Fibroblast of lung (primary cell): Measurements from ENCODE around the gene ABL1. TPM values are rescaled to one million over a fixed set of nuclear protein-coding genes. Genes with fewer than 3 reads are reported as not detected.

Source experiments
- DNase-seq, 2 donors: peaks; one replicate each; pipeline versions ENCODE4 v3.0.0 to v3.0.0-alpha.2; 2010; ENCODE audit warnings: low read depth in 2 of 2
- H2AFZ ChIP-seq: 2 replicates; pipeline ENCODE4 v1.5.1; 2012; ENCODE audit warnings: low read length, control low read depth, inconsistent platforms
- H3K27ac ChIP-seq: 2 replicates; pipeline ENCODE4 v1.5.1; 2011; ENCODE audit warnings: low read length, control low read depth; ENCODE audit not compliant: insufficient read depth
- H3K27me3 ChIP-seq: 2 replicates; pipeline ENCODE4 v1.5.1; 2011; ENCODE audit warnings: mild to moderate bottlenecking, low read length; ENCODE audit not compliant: control insufficient read depth, insufficient read depth
- H3K36me3 ChIP-seq: 2 replicates; pipeline ENCODE4 v1.5.1; 2011; ENCODE audit warnings: low read length; ENCODE audit not compliant: control insufficient read depth, insufficient read depth
- H3K4me1 ChIP-seq: 2 replicates; pipeline ENCODE4 v1.5.1; 2011; ENCODE audit warnings: low read length; ENCODE audit not compliant: control insufficient read depth, insufficient read depth; ENCODE audit errors: extremely low read depth
- H3K4me2 ChIP-seq: 2 replicates; pipeline ENCODE4 v1.5.1; 2011; ENCODE audit warnings: low read length, control low read depth; ENCODE audit not compliant: insufficient read depth; ENCODE audit errors: extremely low read depth
- H3K4me3 ChIP-seq, 4 experiments: fragments of 200-600 bp in 1 of 4; sonication (generic) in 1 of 4; replicated peaks in 1 of 4; 2 replicates each; pipeline ENCODE4 v1.5.1; 2011 to 2016; ENCODE audit warnings: low read length in 4 of 4, low read depth in 3 of 4, mild to moderate bottlenecking in 3 of 4, control low read depth in 2 of 4, inconsistent platforms in 1 of 4, mixed read lengths in 1 of 4; ENCODE audit not compliant: insufficient read depth in 1 of 4; ENCODE audit errors: control extremely low read depth in 1 of 4
- H3K79me2 ChIP-seq: 2 replicates; pipeline ENCODE4 v1.5.1; 2012; ENCODE audit warnings: mild to moderate bottlenecking, low read length, inconsistent platforms; ENCODE audit not compliant: control insufficient read depth, insufficient read depth
- H3K9ac ChIP-seq: 2 replicates; pipeline ENCODE4 v1.5.1; 2011; ENCODE audit warnings: mild to moderate bottlenecking, low read length, control low read depth; ENCODE audit not compliant: insufficient read depth
- H3K9me3 ChIP-seq: 2 replicates; pipeline ENCODE4 v1.5.1; 2012; ENCODE audit warnings: low read depth, low read length; ENCODE audit not compliant: control insufficient read depth, insufficient read depth
- H4K20me1 ChIP-seq: 2 replicates; pipeline ENCODE4 v1.5.1; 2011; ENCODE audit warnings: low read length; ENCODE audit not compliant: control insufficient read depth, insufficient read depth; ENCODE audit errors: extremely low read depth
- CTCF ChIP-seq, 2 donors: IDR thresholded peaks in 1 of 2; conservative IDR thresholded peaks in 1 of 2; 1 replicate in 1 of 2; 2 replicates in 1 of 2; pipeline ENCODE4 v1.5.1; 2011 to 2012; ENCODE audit warnings: low read length in 2 of 2, control low read depth in 1 of 2, inconsistent platforms in 1 of 2, low read depth in 1 of 2, mild to moderate bottlenecking in 1 of 2
- EZH2 ChIP-seq: IDR thresholded peaks from 2 replicates; pipeline ENCODE4 v1.5.1; 2012; ENCODE audit warnings: low read length, control low read depth, mild to moderate bottlenecking; ENCODE audit errors: missing control alignments
- polyA plus RNA-seq, 2 donors: library from polyadenylated mRNA; depleted of rRNA in 1 of 2; stranded (reverse) in 1 of 2; unstranded in 1 of 2; fragments of >200 nt; gene quantifications; 2 replicates each; pipeline ENCODE4 v1.2.1, GENCODE V29; 2011 to 2012; ENCODE audit warnings: missing spikeins in 1 of 2
- total RNA-seq: library from RNA; depleted of rRNA; stranded (reverse); fragments of >200 nt; gene quantifications from 2 replicates; pipeline ENCODE4 v1.2.1, GENCODE V29; 2014

The ABL1 gene
- total and polyA plus RNA-seq, 2 donors (not counting 1 experiment from before 2014, with no cell fraction given): 46.6 to 65.4 TPM

- H4K20me1 ChIP-seq: no peaks in the 10 kb centered on the region
- H3K4me2 ChIP-seq: no peak overlapping the region
- H2AFZ ChIP-seq: no peak overlapping the region
- peaks cover 50% of the 10 kb centered on the region for H3K4me1 ChIP-seq
- no peaks in the 10 kb centered on the region for H3K79me2 ChIP-seq
- no peaks in the 10 kb centered on the region for H3K36me3 ChIP-seq
- TF ChIP-seq EZH2 (no peak), CTCF (conservative IDR thresholded peaks at IDR 0.05 in 1 of 2, IDR thresholded peaks at IDR 0.05 in 1 of 2; ENCODE audit: low read depth in 1 of 2, low read length in 2 of 2) (no peak)
- peaks cover 7% of the 10 kb centered on the region for H3K27me3 ChIP-seq
- H3K27ac ChIP-seq: peak overlapping the region; percentile 70
- peak overlapping the region; percentile 9 for H3K9ac ChIP-seq
- H3K4me3 ChIP-seq: no peak overlapping the region
- no peaks in the 10 kb centered on the region for H3K9me3 ChIP-seq
- DNase-seq: peak in 1 of 2 donors; percentile 61
These were observed 100.7 kb downstream of the ABL1 start for GRCh38 chr9:130935648-130936271.

DNA sequence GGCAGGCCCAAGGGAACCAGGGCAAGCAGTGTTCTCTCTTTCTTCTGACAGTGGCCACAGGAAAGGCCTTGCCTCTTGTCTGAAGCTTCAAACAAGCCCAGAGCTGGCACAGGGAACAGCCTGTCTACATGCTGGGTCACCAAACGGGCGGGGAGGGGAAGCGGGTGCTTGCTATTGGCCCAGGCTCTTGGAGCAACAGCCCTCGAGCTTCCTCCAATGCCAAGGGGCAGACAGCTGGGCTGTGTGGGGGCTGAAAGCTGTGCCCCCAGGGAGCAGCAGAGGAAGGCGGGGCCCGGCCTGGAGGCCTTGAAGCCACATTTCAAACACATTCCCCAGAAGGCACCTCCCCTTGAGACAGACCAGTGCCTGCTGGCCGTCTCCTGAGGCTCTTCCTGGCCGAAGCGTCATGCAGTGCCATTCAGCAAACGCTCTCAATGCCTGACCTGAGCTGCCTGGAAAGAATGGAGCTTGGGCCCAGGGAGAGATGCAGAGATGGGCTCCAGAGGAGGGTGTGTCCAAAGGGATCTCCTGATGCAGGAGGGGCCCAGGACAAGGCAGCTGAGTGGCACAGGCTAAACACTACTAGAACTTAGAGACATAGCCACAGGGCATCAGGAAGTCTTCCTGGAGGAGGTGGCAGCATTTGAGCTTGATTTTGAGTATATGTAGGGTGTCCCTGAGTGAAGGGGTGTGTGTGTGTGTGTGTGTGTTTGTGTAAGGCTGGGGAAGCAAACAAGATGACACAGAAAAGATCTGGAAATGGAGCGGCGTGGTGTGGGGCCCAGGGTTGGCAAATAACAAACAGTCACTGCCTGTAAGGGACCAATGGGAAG lies 101.4 kb downstream of the ABL1 start:
- peak; percentile 76 to 79 for DNase-seq
- peak overlapping the region; percentile 9 for H3K9ac ChIP-seq
- H3K79me2 ChIP-seq: no peaks in the 10 kb centered on the region

More for the DNA sequence above, 101.4 kb downstream of the ABL1 start:
- H3K27ac ChIP-seq: peak overlapping the region; percentile 70
- no peaks in the 10 kb centered on the region for H4K20me1 ChIP-seq
- peaks cover 47% of the 10 kb centered on the region for H3K4me1 ChIP-seq
- H2AFZ ChIP-seq: no peak overlapping the region
- no peak for TF ChIP-seq EZH2
- no peak for TF ChIP-seq CTCF (conservative IDR thresholded peaks at IDR 0.05 in 1 of 2, IDR thresholded peaks at IDR 0.05 in 1 of 2; ENCODE audit: low read depth in 1 of 2, low read length in 2 of 2)
- peaks cover 8% of the 10 kb centered on the region for H3K27me3 ChIP-seq
- peak overlapping the region; percentile 62 for H3K4me2 ChIP-seq
- no peak overlapping the region for H3K4me3 ChIP-seq
- H3K36me3 ChIP-seq: no peaks in the 10 kb centered on the region
- no peaks in the 10 kb centered on the region for H3K9me3 ChIP-seq

Other genes with a start within 250 kb of the ABL1 start
- gene PRDM12, start 170.7 kb upstream of the ABL1 start, total RNA-seq: not detected in 2 replicates
- gene PRDM12, start 170.7 kb upstream of the ABL1 start, polyA plus RNA-seq: 0.02 TPM in 1 of 2 replicates, not detected in the other
- 22.0 and 27.7 TPM in 2 replicates for gene EXOSC2, start 141.5 kb upstream of the ABL1 start, total RNA-seq
- gene EXOSC2, start 141.5 kb upstream of the ABL1 start, polyA plus RNA-seq: 29.6 and 46.1 TPM in 2 replicates
- not detected in 2 replicates for gene QRFP, start 61.6 kb downstream of the ABL1 start, total RNA-seq
- gene QRFP, start 61.6 kb downstream of the ABL1 start, polyA plus RNA-seq: not detected in 2 replicates
- gene FIBCD1, start 104.0 kb downstream of the ABL1 start, total RNA-seq: 7.3 and 9.8 TPM in 2 replicates
- 7.2 and 28.0 TPM in 2 replicates for gene FIBCD1, start 104.0 kb downstream of the ABL1 start, polyA plus RNA-seq
- gene LAMC3, start 173.9 kb downstream of the ABL1 start, total RNA-seq: under 0.01 and 0.17 TPM in 2 replicates
- gene LAMC3, start 173.9 kb downstream of the ABL1 start, polyA plus RNA-seq: 0.02 and 1.4 TPM in 2 replicates